H54 (cell line): ENCODE data around the gene ZBTB16.

Source experiments
- DNase-seq: peaks from one replicate; pipeline ENCODE4 v3.0.0; 2011; ENCODE audit warnings: low spot score, mixed read lengths; ENCODE audit not compliant: insufficient read length
- FAIRE-seq: peaks from 3 replicates; lab custom pipeline; 2011; peaks lifted over from hg19 to GRCh38; lab: Jason Lieb, UNC
- POLR2A ChIP-seq: IDR thresholded peaks from 2 replicates; pipeline ENCODE4 v1.6.1; 2011; ENCODE audit warnings: low read depth, mild to moderate bottlenecking, low read length

Gene ZBTB16

GRCh38 chr11:114077482-114078305 is 18.2 kb downstream of the ZBTB16 start:
- no peak for DNase-seq
- FAIRE-seq, result no peak
- TF ChIP-seq POLR2A, result no peak

- no peak for DNase-seq
- no peak for FAIRE-seq
Measured at GRCh38 chr11:114078423-114078822, 18.9 kb downstream of the ZBTB16 start.

GRCh38 chr11:114079511-114080065 is 20.1 kb downstream of the ZBTB16 start:
- TF ChIP-seq POLR2A, result no peak
- no peak for DNase-seq
- no peak for FAIRE-seq

More at GRCh38 chr11:114078423-114078822, 18.9 kb downstream of the ZBTB16 start:
- TF ChIP-seq POLR2A, result no peak

GRCh38 chr11:114080219-114080618 is 20.7 kb downstream of the ZBTB16 start:
- TF ChIP-seq POLR2A, result no peak
- DNase-seq, result no peak
- no peak for FAIRE-seq

DNA sequence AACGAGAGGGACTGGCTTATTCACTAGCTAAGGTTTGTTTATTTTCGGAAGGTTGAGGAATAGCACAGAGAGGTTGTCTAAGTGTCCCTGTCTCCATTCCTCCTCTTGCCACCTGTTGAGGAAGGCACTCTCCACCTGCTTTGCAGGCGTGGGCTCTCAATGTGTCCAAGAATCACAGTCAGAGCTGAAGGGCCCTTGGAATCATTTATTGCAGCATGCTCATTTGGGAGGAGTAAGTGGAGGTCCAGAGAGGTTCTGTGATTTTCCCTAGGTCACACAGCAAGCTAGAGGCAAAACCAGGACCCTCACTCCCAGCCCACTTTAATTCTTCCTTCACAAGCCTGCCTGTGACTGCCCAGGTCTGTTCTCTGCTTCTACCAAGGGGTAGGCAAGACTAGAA is 21.3 kb downstream of the ZBTB16 start:
- DNase-seq (no peak), FAIRE-seq (no peak)
- TF ChIP-seq POLR2A, result no peak

GRCh38 chr11:114081641-114082414 is 22.3 kb downstream of the ZBTB16 start:
- FAIRE-seq (no peak), DNase-seq (no peak)
- TF ChIP-seq POLR2A, result no peak

- DNase-seq (no peak), FAIRE-seq (no peak)
- TF ChIP-seq POLR2A, result no peak
Measured at GRCh38 chr11:114082415-114082748, 22.9 kb downstream of the ZBTB16 start.

DNA sequence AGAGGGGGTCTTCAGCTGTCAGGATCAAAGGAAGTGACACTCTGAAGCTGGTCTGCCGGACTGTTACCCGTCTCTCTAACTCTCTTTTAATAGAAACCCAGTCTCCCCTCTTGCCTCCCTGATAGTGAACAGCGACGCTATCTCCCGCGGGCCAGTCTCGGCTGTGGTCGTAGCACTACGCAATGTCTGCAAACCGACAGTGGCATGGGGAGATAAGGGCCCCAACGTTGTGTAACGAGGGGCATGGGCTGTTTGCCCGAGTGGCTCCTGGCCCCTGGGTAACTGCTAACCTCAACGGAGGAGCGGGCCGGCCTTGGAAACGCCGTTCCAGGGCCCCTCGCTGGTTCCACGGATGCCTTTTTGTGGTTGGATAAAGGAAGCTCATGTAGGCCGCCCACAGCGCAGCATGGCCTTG is 23.3 kb downstream of the ZBTB16 start:
- DNase-seq (no peak), FAIRE-seq (no peak)
- no peak for TF ChIP-seq POLR2A

GRCh38 chr11:114083391-114084252 is 24.1 kb downstream of the ZBTB16 start:
- TF ChIP-seq POLR2A, result no peak
- FAIRE-seq, result no peak
- DNase-seq, result no peak

DNA sequence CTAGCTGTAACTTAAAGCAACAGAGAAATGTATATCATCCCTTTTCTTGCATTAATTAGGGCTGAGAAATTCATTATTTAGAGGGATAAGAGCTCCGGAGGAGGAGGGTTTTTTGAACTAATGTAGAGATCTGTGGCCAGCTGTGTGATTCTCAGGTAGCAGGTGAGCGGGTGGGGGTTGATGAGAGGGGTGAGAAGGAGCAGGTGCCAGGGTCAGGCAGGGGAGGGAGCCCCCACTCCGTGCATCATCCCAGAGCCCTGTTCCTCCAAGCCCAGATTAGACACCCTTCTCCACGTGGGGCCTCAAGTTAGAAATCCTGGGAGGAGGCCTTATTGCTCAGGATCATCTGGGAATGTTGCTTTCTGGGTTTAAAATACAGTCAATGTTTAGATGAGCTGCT is 24.9 kb downstream of the ZBTB16 start:
- FAIRE-seq (no peak), DNase-seq (no peak)
- TF ChIP-seq POLR2A, result no peak

DNA sequence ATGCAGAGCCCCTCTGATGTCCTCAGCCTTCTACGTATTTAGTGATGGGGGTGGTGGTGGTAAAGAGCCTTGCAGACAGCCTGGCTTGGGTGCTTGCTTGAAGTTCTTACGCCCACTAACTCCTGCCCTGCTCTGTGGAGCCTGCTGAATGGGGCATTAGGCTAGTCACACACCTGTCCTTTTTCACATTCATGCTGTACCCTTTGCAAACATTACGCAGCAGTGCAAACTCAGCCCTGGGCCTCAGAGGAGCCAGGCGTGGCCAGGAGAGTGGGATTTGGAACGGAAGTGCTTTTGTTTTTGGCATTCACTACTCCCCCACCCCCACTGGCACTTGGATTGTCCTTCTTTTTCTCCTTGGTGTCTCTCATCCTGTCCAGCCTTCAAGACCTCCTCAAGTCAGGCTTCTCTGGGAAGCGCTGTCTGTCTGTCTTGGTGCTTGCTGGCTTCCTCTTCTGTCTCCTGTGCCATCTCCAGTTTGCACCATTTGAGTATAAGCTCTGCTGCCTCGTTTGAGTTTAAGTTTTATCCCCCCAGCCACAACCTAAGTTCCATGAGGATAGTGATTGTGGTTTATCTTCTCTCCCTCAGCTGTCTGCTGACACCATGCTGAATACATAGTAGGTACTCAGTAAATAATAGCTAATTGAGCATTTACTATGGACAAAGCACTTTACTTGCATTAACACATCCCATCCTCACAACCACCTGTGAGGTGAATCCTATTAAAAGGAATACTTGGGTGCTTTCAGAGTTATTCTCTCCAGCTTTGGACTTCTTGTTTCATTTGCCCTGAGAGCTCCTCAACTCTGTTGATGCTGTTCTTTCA is 26.7 kb downstream of the ZBTB16 start:
- FAIRE-seq (no peak), DNase-seq (no peak)
- TF ChIP-seq POLR2A, result no peak

GRCh38 chr11:114087025-114087424 is 27.5 kb downstream of the ZBTB16 start:
- FAIRE-seq (no peak), DNase-seq (no peak)
- no peak for TF ChIP-seq POLR2A

DNA sequence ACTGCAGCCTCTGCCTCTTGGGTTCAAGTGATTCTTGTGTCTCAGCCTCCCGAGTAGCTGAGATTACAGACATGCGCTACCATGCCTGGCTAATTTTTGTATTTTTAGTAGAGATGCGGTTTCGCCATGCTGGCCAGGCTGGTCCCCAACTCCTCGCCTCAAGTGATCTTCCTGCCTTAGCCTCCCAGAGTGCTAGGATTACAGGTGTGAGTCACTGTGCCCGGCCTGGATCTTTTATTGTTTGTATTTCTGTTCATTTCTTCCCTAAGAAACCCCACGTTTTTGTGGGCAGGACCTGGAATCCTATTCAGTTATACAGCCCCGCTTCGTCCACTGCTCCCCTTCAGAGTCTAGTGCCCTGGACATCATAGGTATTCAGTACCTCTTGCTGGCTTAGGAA is 28.7 kb downstream of the ZBTB16 start:
- FAIRE-seq (no peak), DNase-seq (no peak)
- TF ChIP-seq POLR2A, result no peak
